ENCODE data around the gene PNLDC1.

- TF ChIP-seq CTCF (IDR thresholded peaks at IDR 0.05; ENCODE audit: low read length) (no peak), EZH2 (optimal IDR thresholded peaks at IDR 0.05; ENCODE audit: low read depth, low read length) (no peak), EZH2phosphoT487 (IDR thresholded peaks at IDR 0.05; ENCODE audit: low read length) (no peak)
These were observed 8.6 kb downstream of the PNLDC1 start for GRCh38 chr6:159808647-159809046.

All from MM.1S (cell line).